ENCODE results near the gene MYL12A. TPM values are rescaled to one million over a fixed set of nuclear protein-coding genes. Genes with fewer than 3 reads are reported as not detected.

MYL12A gene
- total and polyA plus RNA-seq, 2 of the 13 experiments (the other 11 are each of a cell fraction or from before 2014, with no cell fraction given) = 261 to 277 TPM

DNA sequence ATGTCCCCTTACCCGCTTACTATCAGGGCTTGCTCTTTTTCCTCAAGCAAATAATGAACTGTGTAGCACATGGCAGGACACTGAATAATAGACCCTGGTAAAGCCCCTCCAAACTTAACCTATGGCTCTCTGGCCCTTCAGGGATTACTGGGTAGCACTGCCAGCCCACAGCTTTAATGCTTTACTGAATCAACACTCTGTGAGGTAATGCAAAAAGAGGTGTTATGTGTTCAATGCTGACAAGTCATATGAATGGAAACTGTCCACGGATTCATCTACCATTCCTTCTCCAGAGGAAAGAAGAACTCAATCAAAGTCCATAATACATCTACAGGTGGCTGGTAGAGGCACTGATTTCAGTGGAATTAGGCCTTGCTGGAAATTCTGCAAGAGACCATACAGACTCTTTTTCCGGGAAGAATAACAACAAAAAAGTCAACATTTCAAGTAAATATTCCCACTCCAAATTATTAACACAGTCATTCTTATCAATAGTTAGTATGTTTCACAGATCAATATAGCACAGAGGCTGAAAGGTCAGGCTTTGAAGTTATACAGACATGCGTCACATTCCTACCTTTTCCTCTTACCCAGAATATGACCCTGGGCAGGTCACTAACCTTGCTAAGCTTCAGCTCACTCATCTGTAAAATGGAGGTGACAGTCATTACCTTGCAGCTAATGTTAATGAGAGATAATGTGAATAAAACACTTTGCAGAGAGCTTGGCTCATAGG lies 14.0 kb upstream of the MYL12A start (continued):
- TF ChIP-seq, protein P1, sequence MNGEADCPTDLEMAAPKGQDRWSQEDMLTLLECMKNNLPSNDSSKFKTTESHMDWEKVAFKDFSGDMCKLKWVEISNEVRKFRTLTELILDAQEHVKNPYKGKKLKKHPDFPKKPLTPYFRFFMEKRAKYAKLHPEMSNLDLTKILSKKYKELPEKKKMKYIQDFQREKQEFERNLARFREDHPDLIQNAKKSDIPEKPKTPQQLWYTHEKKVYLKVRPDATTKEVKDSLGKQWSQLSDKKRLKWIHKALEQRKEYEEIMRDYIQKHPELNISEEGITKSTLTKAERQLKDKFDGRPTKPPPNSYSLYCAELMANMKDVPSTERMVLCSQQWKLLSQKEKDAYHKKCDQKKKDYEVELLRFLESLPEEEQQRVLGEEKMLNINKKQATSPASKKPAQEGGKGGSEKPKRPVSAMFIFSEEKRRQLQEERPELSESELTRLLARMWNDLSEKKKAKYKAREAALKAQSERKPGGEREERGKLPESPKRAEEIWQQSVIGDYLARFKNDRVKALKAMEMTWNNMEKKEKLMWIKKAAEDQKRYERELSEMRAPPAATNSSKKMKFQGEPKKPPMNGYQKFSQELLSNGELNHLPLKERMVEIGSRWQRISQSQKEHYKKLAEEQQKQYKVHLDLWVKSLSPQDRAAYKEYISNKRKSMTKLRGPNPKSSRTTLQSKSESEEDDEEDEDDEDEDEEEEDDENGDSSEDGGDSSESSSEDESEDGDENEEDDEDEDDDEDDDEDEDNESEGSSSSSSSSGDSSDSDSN (CRISPR knock-in tag; IDR thresholded peaks at IDR 0.05) = no peak
- TF ChIP-seq SALL1 (CRISPR knock-in tag; IDR thresholded peaks at IDR 0.05) (peak; percentile 77; the same call in 1 of the 2 replicates), ATF1 (CRISPR knock-in tag; IDR thresholded peaks at IDR 0.05) (peak; percentile 80), ZNF747 (CRISPR knock-in tag; IDR thresholded peaks at IDR 0.05; ENCODE audit: borderline replicate concordance) (peak; percentile 65; the same call in 1 of the 2 replicates), GATAD1 (CRISPR knock-in tag; IDR thresholded peaks at IDR 0.05) (peak; percentile 55; the same call in 1 of the 2 replicates), ZMYM4 (CRISPR knock-in tag; IDR thresholded peaks at IDR 0.05) (peak; percentile 85), YY1 (IDR thresholded peaks at IDR 0.05; ENCODE audit: insufficient read depth, insufficient replicate concordance, low read depth, low read length) (peak; percentile 30), ZNF615 (CRISPR knock-in tag; IDR thresholded peaks at IDR 0.05; ENCODE audit: borderline replicate concordance) (peak; percentile 51; the same call in 1 of the 2 replicates), REXO4 (CRISPR knock-in tag; IDR thresholded peaks at IDR 0.05; ENCODE audit: borderline replicate concordance) (no peak), FOXJ3 (CRISPR knock-in tag; IDR thresholded peaks at IDR 0.05; ENCODE audit: borderline replicate concordance) (peak; percentile 98), KLF16 (CRISPR knock-in tag; IDR thresholded peaks at IDR 0.05) (peak in 1 of 2 experiments; percentile 90; a peak in 1 of 4 replicates), SOX13 (IDR thresholded peaks at IDR 0.05) (peak; percentile 80), SOX13 (CRISPR knock-in tag; conservative IDR thresholded peaks at IDR 0.05 in 1 of 2, IDR thresholded peaks at IDR 0.05 in 1 of 2) (peak in 1 of 2 experiments; percentile 95; a peak in 2 of 4 replicates), FOXA1 (IDR thresholded peaks at IDR 0.05) (peak; percentile 68), FOXA1 (CRISPR knock-in tag; IDR thresholded peaks at IDR 0.05) (peak; percentile 70; the same call in 1 of the 2 replicates), NCOA2 (CRISPR knock-in tag; IDR thresholded peaks at IDR 0.05) (peak; percentile 100)
- TF ChIP-seq, protein P2, sequence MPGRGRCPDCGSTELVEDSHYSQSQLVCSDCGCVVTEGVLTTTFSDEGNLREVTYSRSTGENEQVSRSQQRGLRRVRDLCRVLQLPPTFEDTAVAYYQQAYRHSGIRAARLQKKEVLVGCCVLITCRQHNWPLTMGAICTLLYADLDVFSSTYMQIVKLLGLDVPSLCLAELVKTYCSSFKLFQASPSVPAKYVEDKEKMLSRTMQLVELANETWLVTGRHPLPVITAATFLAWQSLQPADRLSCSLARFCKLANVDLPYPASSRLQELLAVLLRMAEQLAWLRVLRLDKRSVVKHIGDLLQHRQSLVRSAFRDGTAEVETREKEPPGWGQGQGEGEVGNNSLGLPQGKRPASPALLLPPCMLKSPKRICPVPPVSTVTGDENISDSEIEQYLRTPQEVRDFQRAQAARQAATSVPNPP (CRISPR knock-in tag; IDR thresholded peaks at IDR 0.05) = peak; percentile 76; the same call in 1 of the 2 replicates
- TF ChIP-seq, protein P3, sequence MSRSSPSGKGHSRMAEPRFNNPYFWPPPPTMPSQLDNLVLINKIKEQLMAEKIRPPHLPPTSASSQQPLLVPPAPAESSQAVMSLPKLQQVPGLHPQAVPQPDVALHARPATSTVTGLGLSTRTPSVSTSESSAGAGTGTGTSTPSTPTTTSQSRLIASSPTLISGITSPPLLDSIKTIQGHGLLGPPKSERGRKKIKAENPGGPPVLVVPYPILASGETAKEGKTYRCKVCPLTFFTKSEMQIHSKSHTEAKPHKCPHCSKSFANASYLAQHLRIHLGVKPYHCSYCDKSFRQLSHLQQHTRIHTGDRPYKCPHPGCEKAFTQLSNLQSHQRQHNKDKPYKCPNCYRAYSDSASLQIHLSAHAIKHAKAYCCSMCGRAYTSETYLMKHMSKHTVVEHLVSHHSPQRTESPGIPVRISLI (CRISPR knock-in tag; IDR thresholded peaks at IDR 0.05; ENCODE audit: borderline replicate concordance) = peak; percentile 65; the same call in 1 of the 2 replicates
- TF ChIP-seq, protein P4, sequence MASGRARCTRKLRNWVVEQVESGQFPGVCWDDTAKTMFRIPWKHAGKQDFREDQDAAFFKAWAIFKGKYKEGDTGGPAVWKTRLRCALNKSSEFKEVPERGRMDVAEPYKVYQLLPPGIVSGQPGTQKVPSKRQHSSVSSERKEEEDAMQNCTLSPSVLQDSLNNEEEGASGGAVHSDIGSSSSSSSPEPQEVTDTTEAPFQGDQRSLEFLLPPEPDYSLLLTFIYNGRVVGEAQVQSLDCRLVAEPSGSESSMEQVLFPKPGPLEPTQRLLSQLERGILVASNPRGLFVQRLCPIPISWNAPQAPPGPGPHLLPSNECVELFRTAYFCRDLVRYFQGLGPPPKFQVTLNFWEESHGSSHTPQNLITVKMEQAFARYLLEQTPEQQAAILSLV (CRISPR knock-in tag; IDR thresholded peaks at IDR 0.05; ENCODE audit: borderline replicate concordance) = no peak
- TF ChIP-seq, protein P5, sequence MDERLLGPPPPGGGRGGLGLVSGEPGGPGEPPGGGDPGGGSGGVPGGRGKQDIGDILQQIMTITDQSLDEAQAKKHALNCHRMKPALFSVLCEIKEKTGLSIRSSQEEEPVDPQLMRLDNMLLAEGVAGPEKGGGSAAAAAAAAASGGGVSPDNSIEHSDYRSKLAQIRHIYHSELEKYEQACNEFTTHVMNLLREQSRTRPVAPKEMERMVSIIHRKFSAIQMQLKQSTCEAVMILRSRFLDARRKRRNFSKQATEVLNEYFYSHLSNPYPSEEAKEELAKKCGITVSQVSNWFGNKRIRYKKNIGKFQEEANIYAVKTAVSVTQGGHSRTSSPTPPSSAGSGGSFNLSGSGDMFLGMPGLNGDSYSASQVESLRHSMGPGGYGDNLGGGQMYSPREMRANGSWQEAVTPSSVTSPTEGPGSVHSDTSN (CRISPR knock-in tag; IDR thresholded peaks at IDR 0.05) = no peak; the same call in 1 of the 2 replicates
